CD4-positive, alpha-beta T cell treated with Interleukin-6 at 100 ng/mL for 8 hours (primary cell): ENCODE measurements around the gene PLEKHF1.
A peak's percentile ranks its signal among the peaks of the same experiment; 100 is the strongest.
"Not testable (repeated sequence)": the region's sequence is repeated elsewhere in the genome, so short reads cannot be mapped to it uniquely, and the experiment has no call there.

Source experiments
- DNase-seq: peaks from one replicate; pipeline ENCODE4 v3.0.0-alpha.2; 2020; ENCODE audit warnings: mixed read lengths, low spot score

The PLEKHF1 gene

GRCh38 chr19:29665215-29665825, at the start of gene PLEKHF1:
Gene PLEKHF1 (plus strand): TSS chr19:29665461. CDS start chr19:29673840, 8,379 bp downstream.
- DNase-seq, result peak; percentile 83

- no peak for DNase-seq
Measured at GRCh38 chr19:29615891-29616425, 49.3 kb upstream of the PLEKHF1 start.

DNA sequence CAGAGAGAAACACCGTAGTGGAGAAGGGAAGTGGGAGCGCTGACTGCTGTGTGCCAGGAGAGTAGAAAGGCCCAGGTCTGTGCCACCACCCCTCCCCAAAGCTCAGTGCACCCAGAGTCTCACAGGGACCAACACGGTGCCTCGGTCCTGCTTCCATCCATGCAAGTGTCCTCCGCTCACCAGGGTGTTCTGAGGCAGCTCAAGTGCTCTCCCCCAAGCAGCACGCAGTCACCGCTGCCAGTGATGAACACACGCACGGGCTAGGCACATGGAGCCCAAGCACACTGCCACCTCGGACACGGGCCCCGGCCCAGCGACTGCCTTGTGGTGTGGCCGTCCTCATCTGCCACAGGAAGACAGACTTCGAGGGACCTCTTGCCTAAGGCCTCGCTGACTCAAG, 48.7 kb upstream of the PLEKHF1 start:
- no peak for DNase-seq

DNA sequence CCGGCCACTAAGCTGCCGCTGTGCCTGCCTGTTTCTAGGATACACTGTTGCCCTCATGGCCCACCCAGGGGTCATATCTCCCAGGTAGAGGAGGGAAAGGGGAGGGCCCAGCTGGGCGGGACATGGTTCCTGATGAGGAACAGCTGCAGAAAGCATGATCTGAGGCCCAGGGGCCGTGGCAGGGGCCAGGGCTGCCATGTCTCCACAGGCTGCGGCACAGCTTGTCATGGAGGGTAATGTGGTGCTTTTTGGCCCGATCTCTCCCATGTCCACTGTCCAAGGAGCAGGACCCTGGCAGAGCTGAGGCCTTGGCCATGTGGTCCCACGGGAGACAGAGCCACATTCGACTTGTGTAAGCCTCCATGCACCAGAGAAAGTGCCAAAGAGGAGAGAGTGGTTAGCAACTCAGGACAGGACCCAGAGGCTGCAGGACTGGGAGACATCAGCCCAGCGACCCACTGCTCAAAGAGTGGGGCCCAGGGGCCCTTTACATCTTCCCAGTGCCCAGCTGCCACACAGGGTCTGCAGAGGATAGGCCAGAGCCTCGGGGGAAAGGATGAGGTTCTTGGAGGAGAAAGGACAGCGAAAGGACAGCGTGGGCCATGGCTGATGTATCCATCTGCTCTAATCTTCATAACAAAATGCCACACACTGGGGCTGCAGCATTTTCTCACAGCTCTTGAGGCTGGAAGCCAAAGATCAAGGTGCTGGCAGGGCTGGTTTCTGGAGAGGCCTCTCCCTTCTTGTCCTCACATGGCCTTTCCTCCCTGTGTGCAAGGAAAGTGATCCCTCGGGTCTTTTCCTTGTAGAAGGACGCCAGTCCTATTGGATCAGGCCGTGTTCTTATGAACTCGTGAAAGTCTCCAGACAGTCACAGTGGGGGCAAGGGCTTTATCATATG, 47.6 kb upstream of the PLEKHF1 start:
- no peak for DNase-seq

DNA sequence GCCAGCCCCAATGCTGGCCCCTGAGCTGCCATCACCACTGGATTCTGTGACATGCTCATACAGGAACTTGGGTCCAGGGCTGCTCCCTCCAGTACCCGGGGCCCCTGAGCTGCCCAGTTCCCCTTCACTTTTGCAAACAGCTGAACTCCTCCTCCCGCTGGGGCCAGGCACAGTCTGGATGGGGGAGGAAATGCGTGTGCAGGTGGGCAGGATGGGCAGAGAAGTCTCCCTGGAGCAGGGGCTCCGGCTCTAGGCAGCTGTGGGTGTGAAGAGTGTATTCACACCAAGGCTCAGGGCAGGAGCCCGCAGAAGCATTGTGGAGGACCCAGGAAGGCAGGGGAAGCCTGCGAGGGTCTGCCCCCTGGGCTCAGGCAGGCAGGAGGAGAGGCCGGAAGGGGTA, 46.8 kb upstream of the PLEKHF1 start:
- DNase-seq, result no peak

DNA sequence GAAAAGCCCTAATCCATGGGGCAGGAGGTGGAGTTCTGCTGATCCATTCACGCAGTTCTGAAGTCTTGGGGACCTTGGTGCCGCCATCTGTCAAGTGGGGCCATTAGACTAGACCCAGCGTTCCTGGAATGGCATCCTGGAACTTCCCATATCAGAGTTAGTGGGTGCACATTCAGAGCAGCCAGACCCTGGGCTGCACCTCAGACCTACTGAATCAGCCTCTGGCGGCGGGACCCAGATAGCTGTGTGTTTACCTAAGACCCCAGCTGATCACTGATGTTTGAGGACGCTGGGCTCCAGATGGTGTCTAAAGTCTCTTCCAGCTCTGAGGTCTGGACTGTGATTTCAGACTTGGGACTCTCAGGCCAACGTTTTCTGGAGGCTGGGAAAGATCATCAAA, 46.4 kb upstream of the PLEKHF1 start:
- no peak for DNase-seq

- no peak for DNase-seq
Measured at GRCh38 chr19:29620931-29621351, 44.3 kb upstream of the PLEKHF1 start.

- DNase-seq, result no peak
Measured at GRCh38 chr19:29622166-29623070, 42.8 kb upstream of the PLEKHF1 start.

- DNase-seq, result peak; percentile 24
Measured at GRCh38 chr19:29623726-29624488, 41.4 kb upstream of the PLEKHF1 start.

GRCh38 chr19:29624489-29625185, 40.6 kb upstream of the PLEKHF1 start:
- no peak for DNase-seq

GRCh38 chr19:29625186-29625651, 40.0 kb upstream of the PLEKHF1 start:
- no peak for DNase-seq

DNA sequence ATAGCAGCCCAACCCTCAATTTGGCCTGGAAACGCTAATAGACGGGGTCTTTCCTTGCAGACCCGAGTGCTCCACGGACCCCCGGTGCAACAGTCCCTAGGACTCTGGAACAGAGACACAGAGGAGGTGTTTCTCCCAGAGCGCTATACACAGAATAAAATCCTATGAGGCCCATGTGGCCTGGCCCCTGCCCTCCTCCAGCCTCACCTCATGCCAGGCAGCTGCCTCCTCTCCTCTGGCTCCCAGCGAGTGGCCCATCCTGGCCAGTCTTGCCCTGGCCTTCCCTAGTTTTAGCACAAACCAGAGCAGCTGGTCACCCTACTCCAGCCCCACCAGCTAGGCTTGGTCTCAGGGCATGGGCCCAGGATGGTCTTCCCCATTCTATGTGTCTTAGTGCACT, 38.9 kb upstream of the PLEKHF1 start:
- DNase-seq, result no peak

DNA sequence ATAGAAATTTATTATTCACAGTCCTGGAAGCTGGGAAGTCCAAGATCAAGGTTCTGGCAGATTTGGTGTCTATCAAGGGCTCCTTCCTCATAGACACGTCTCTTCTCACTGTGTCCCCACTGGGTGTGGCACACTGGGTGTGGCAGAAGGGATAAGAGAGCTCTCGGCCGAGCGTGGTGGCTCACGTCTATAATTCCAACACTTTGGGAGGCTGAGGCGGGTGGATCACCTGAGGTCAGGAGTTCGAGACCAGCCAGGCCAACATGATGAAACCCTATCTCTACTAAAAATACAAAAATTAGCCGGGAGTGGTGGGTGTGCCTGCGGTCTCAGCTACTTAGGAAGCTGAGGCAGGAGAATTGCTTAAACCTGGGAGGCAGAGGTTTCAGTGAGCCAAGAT, 38.4 kb upstream of the PLEKHF1 start:
- DNase-seq, result not testable (repeated sequence)

GRCh38 chr19:29628661-29629385, 36.4 kb upstream of the PLEKHF1 start:
- no peak for DNase-seq

GRCh38 chr19:29629836-29630534, 35.3 kb upstream of the PLEKHF1 start:
- DNase-seq, result no peak

DNA sequence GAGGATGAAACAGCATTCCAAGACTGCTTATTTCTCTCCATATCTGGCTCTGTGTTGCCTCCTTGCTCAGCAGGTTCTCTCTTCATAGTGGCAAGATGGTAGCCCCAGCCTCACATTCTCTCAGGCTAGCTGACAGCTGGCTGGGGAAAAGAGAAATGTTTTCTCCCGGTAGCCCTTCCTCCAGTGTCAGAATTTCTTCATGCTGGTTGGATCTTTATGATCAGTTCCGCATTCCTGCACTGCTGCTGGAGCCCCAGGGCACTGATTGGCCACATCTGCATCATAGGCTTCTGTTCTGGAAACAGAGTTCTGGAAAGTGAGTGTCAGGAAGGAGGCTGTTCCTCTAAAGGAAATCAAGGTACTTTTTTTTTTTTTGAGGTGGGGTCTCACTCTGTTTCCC, 34.6 kb upstream of the PLEKHF1 start:
- no peak for DNase-seq

DNA sequence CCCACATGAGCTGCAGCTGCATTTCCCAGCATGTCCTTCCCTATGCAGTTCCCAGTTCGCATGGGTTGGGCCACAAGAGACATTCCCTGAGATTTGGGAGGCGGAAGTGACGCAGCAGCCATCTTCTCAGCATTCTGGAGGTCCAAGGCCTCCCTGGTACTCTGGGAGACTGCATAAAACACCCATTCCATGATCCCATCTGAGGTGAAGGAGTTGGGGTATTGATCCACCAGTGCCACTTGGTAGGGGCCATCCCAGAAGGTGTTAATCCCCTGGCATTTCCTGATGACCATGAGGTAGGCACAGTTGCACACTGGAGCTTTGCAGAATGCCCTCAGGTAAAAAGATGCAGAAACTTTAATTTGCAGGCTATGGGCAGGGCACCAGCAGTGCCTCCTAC, 33.8 kb upstream of the PLEKHF1 start:
- no peak for DNase-seq

DNA sequence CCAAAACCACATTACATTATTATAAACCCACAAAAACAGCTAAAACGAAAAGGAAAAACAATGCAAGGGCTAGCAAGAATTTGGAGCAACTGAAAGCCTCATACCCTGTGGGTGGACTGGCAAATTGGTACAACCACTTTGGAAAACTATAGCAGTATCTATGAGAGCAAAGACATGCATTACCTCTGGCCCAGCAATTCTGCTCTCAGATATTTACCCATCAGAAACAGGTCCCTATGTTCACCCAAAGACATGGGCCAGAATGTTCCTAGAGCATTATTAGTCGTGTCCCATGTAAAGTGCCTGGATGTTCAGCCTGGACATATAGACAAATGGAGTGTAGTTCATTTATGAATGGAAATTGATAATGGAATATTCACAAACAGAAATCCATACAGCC, 31.3 kb upstream of the PLEKHF1 start:
- no peak for DNase-seq

DNA sequence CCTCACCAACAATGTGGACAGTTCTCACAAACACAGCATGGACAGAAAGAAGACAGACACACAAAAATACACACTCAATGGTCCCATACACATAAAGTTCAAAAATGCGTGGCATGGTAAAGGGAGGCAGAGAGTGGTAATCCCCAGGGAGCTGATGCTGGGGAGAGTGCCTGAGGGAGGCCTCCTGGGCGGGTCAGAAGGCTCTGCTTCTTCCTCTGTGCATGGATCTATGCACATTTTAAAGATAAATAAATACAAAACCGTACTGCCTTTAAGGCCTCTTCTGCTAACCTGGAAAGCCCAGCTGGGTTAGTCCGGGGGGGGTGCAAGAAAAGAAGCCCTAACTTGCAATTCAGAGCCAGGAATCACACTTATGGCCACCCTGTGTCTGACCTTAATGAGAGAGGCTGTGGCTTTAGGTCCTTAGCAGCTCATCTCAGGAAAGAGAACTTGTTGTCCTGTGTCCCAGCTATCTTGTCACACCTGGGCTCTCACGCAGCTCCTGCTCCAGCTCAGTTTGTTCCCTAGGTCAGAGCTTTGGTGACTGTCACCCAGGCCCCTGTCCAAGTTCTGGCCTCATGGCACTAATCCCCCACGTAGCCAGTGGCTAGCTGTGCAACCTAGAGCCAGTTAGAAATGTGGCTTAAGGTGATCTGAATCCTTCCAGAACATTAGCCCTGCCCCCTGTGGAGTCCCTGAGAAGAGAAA, 30.7 kb upstream of the PLEKHF1 start:
- no peak for DNase-seq
